ENCODE data around the gene MYBBP1A. TPM values are rescaled to one million over a fixed set of nuclear protein-coding genes. Genes with fewer than 3 reads are reported as not detected.

Gene MYBBP1A
- total and polyA plus RNA-seq, 8 donors = 21.8 to 93.1 (median 35.5) TPM

GRCh38 chr17:4544951-4545216, 10.3 kb downstream of the MYBBP1A start:
- no peak for TF ChIP-seq CTCF (IDR thresholded peaks at IDR 0.05)
- H3K27ac ChIP-seq = no peak overlapping the region
- no peaks in the 10 kb centered on the region for H3K4me1 ChIP-seq
- H3K27me3 ChIP-seq = no peaks in the 10 kb centered on the region
- intact Hi-C loops (cut with DNase I) = loop anchor here in 1 of 3 donors (10.0 kb wide), 1 partner anchor 120 kb away; no protein-coding TSS in a partner anchor
- H3K9me3 ChIP-seq = no peaks in the 10 kb centered on the region
- DNase-seq (no peak), FAIRE-seq (no peak), ATAC-seq (no peak)
- 90 to 93% methylated on average over 18 of the region's 18 CpGs for WGBS, 2 donors
- peaks cover under 1 to 71% (median 52%) of the 10 kb centered on the region in 3 donors for H3K36me3 ChIP-seq
- H3K4me3 ChIP-seq = no peak overlapping the region

GRCh38 chr17:4544135-4544950, 10.8 kb downstream of the MYBBP1A start:
- ATAC-seq (no peak), DNase-seq (peak in 1 of 6 donors; percentile 42), FAIRE-seq (no peak)
- Histone ChIP-seq H3K27ac (no peak overlapping the region), H3K36me3 (peaks cover 0 to 72% (median 50%) of the 10 kb centered on the region in 3 donors), H3K27me3 (no peaks in the 10 kb centered on the region), H3K9me3 (no peaks in the 10 kb centered on the region), H3K4me1 (no peaks in the 10 kb centered on the region), H3K4me3 (no peak overlapping the region)
- TF ChIP-seq CTCF (IDR thresholded peaks at IDR 0.05) = no peak
- intact Hi-C loops (cut with DNase I) = loop anchor here in 1 of 3 donors (10.0 kb wide), 1 partner anchor 120 kb away; no protein-coding TSS in a partner anchor
- WGBS, 2 donors = 94% methylated on average over 30 to 37 of the region's 37 CpGs

- WGBS, 2 donors = 90 to 92% methylated on average over 18 to 19 of the region's 19 CpGs
- intact Hi-C loops (cut with DNase I) = loop anchor here in 1 of 3 donors (10.0 kb wide), 1 partner anchor 119 kb away; no protein-coding TSS in a partner anchor
- no peaks in the 10 kb centered on the region for H3K4me1 ChIP-seq
- no peaks in the 10 kb centered on the region for H3K27me3 ChIP-seq
- H3K36me3 ChIP-seq = peaks cover 0 to 70% (median 43%) of the 10 kb centered on the region in 3 donors
- H3K9me3 ChIP-seq = no peaks in the 10 kb centered on the region
- no peak overlapping the region for H3K4me3 ChIP-seq
- no peak overlapping the region for H3K27ac ChIP-seq
- no peak for FAIRE-seq
- no peak for TF ChIP-seq CTCF (IDR thresholded peaks at IDR 0.05)
- ATAC-seq = no peak
- DNase-seq = peak in 1 of 6 donors; percentile 56
Observed at GRCh38 chr17:4543557-4544026, 11.6 kb downstream of the MYBBP1A start.

GRCh38 chr17:4542726-4543191, 12.4 kb downstream of the MYBBP1A start:
- 91 to 94% methylated on average over 16 to 19 of the region's 19 CpGs for WGBS, 2 donors
- Histone ChIP-seq H3K27me3 (no peaks in the 10 kb centered on the region), H3K27ac (no peak overlapping the region), H3K4me1 (no peaks in the 10 kb centered on the region), H3K4me3 (no peak overlapping the region), H3K36me3 (peaks cover 0 to 62% (median 34%) of the 10 kb centered on the region in 3 donors), H3K9me3 (no peaks in the 10 kb centered on the region)
- peak in 2 of 6 donors; percentile 16 to 69 for DNase-seq
- FAIRE-seq = no peak
- no peak for ATAC-seq
- TF ChIP-seq CTCF (IDR thresholded peaks at IDR 0.05) = no peak
- intact Hi-C loops (cut with DNase I) = loop anchor here in 1 of 3 donors (10.0 kb wide), 1 partner anchor 118 kb away; no protein-coding TSS in a partner anchor

All from pancreas (tissue), 10 donors.